Endothelial cell of umbilical vein (primary cell): ENCODE results near the gene LTA4H. TPM values are rescaled to one million over a fixed set of nuclear protein-coding genes. Genes with fewer than 3 reads are reported as not detected.

Source experiments
- BruUV-seq: library from RNA; stranded (reverse); fragments of 400-500 nt; replicated peaks from 2 replicates; lab custom pipeline; 2021; lab: Mats Ljungman, UMichigan
- CTCF ChIA-PET: fragments of 300-600, 350-600 bp; sonication (Branson Sonifier 250); formaldehyde crosslinking; loops from one replicate; lab custom pipeline; 2021; ENCODE audit warnings: antibody characterized with exemption, inconsistent platforms; lab: Charles Lee
- POLR2A ChIA-PET: fragments of 300-600, 350-600 bp; sonication (Branson Sonifier 250); formaldehyde crosslinking; loops from one replicate; lab custom pipeline; 2021; ENCODE audit warnings: antibody characterized with exemption, inconsistent platforms; lab: Charles Lee
- DNase-seq: peaks from one replicate; pipeline ENCODE4 v3.0.0-alpha.2; 2011; ENCODE audit warnings: low read depth, low spot score
- FAIRE-seq: peaks from 2 replicates; lab custom pipeline; 2011; peaks lifted over from hg19 to GRCh38; lab: Jason Lieb, UNC
- H2AFZ ChIP-seq: 2 replicates; pipeline ENCODE4 v1.6.0; 2012; ENCODE audit warnings: low read depth, low read length, control low read depth, inconsistent platforms
- H3K27ac ChIP-seq: 2 replicates; pipeline ENCODE4 v1.5.1; 2011; ENCODE audit warnings: low read depth, mild to moderate bottlenecking, control low read depth, low read length, moderate library complexity; ENCODE audit not compliant: insufficient read depth
- H3K27me3 ChIP-seq, 2 experiments: 2 replicates each; pipeline versions ENCODE4 v1.6.0 to v1.6.1; 2011; ENCODE audit warnings: low read length in 2 of 2, mixed read lengths in 1 of 2; ENCODE audit not compliant: control insufficient read depth in 2 of 2, insufficient read depth in 2 of 2
- H3K36me3 ChIP-seq, 2 experiments: 2 replicates in 1 of 2; 3 replicates in 1 of 2; pipeline ENCODE4 v1.5.1; 2011; ENCODE audit warnings: low read length in 2 of 2, mild to moderate bottlenecking in 1 of 2, moderate library complexity in 1 of 2; ENCODE audit not compliant: control insufficient read depth in 2 of 2, insufficient read depth in 2 of 2; ENCODE audit errors: extremely low read depth in 1 of 2
- H3K4me1 ChIP-seq: 3 replicates; pipeline ENCODE4 v1.5.1; 2011; ENCODE audit warnings: mild to moderate bottlenecking, low read length; ENCODE audit not compliant: control insufficient read depth, insufficient read depth; ENCODE audit errors: extremely low read depth
- H3K4me2 ChIP-seq: 2 replicates; pipeline ENCODE4 v1.6.1; 2011; ENCODE audit warnings: low read length, control low read depth, mixed read lengths; ENCODE audit not compliant: insufficient read depth
- H3K4me3 ChIP-seq, 3 experiments: fragments of 200-600 bp in 1 of 3; sonication (generic), shearing (Covaris generic) in 1 of 3; replicated peaks in 1 of 3; 2 replicates each; pipeline ENCODE4 v1.5.1; 2011 to 2016; ENCODE audit warnings: control low read depth in 3 of 3, low read length in 3 of 3, mild to moderate bottlenecking in 2 of 3, inconsistent platforms in 1 of 3, low read depth in 1 of 3, moderate library complexity in 1 of 3; ENCODE audit not compliant: insufficient read depth in 1 of 3
- H3K79me2 ChIP-seq: 2 replicates; pipeline ENCODE4 v1.6.0; 2012; ENCODE audit warnings: low read length, inconsistent platforms; ENCODE audit not compliant: control insufficient read depth, insufficient read depth
- H3K9ac ChIP-seq: replicated peaks from 2 replicates; pipeline ENCODE3; 2011; ENCODE audit warnings: low read length, control low read depth; ENCODE audit not compliant: insufficient read depth; ENCODE audit errors: extremely low read depth
- H3K9me1 ChIP-seq: replicated peaks from 3 replicates; pipeline ENCODE4 v1.6.0; 2011; ENCODE audit warnings: mild to moderate bottlenecking, low read length; ENCODE audit not compliant: control insufficient read depth, insufficient read depth; ENCODE audit errors: extremely low read depth
- H3K9me3 ChIP-seq: replicated peaks from 2 replicates; pipeline ENCODE4 v1.5.1; 2012; ENCODE audit warnings: low read length, inconsistent platforms; ENCODE audit not compliant: control insufficient read depth, insufficient read depth
- H4K20me1 ChIP-seq: replicated peaks from 2 replicates; pipeline ENCODE3; 2011; ENCODE audit warnings: mild to moderate bottlenecking, low read length; ENCODE audit not compliant: control insufficient read depth, insufficient read depth; ENCODE audit errors: extremely low read depth
- CTCF ChIP-seq, 2 donors: IDR thresholded peaks; 1 replicate in 1 of 2; 2 replicates in 1 of 2; pipeline ENCODE4 v1.5.1; 2011; ENCODE audit warnings: low read length in 2 of 2, mild to moderate bottlenecking in 2 of 2, moderate library complexity in 2 of 2, control low read depth in 1 of 2, inconsistent platforms in 1 of 2, low read depth in 1 of 2; ENCODE audit not compliant: insufficient read depth in 1 of 2; ENCODE audit errors: extremely low read depth in 1 of 2
- EZH2 ChIP-seq: IDR thresholded peaks from 2 replicates; pipeline ENCODE4 v1.6.1; 2012; ENCODE audit warnings: borderline replicate concordance, low read depth, mild to moderate bottlenecking, moderate library complexity, low read length, inconsistent platforms; ENCODE audit not compliant: severe bottlenecking
- FOS ChIP-seq: IDR thresholded peaks from 2 replicates; pipeline ENCODE4 v1.6.1; 2011; ENCODE audit warnings: mild to moderate bottlenecking, low read length, moderate library complexity, borderline replicate concordance; ENCODE audit not compliant: insufficient read depth
- GATA2 ChIP-seq: IDR thresholded peaks from 2 replicates; pipeline ENCODE4 v1.7.0; 2011; ENCODE audit warnings: low read depth, mild to moderate bottlenecking, moderate library complexity, mixed read lengths, low read length; ENCODE audit not compliant: insufficient read length, insufficient read depth
- JUN ChIP-seq: IDR thresholded peaks from 2 replicates; pipeline ENCODE4 v1.6.1; 2011; ENCODE audit warnings: borderline replicate concordance, low read depth; ENCODE audit not compliant: insufficient read length, insufficient read depth
- MAX ChIP-seq: IDR thresholded peaks from 2 replicates; pipeline ENCODE4 v1.6.1; 2011; ENCODE audit not compliant: insufficient read depth, insufficient read length
- MYC ChIP-seq: IDR thresholded peaks from one replicate; pipeline ENCODE4 v1.6.1; 2011; ENCODE audit warnings: mild to moderate bottlenecking, low read depth, low read length
- POLR2A ChIP-seq: IDR thresholded peaks from 2 replicates; pipeline ENCODE4 v1.6.1; 2012; ENCODE audit warnings: low read depth, mild to moderate bottlenecking, control low read depth, low read length
- POLR2AphosphoS5 ChIP-seq: IDR thresholded peaks from 2 replicates; pipeline ENCODE4 v1.6.1; 2012; ENCODE audit warnings: low read depth, mild to moderate bottlenecking, control low read depth, low read length, moderate library complexity; ENCODE audit not compliant: insufficient read depth
- dilution Hi-C: fragments of 300-500 bp; cut with MboI; formaldehyde crosslinking; loops from one replicate; pipeline ENCODE4 v1.15.0; 2019; ENCODE audit warnings: low sequenced_read_pairs; ENCODE audit not compliant: extremely low pct_ligation_motif_present
- intact Hi-C: fragments of 100-400 bp; cut with micrococcal nuclease; formaldehyde crosslinking; loops from one replicate; pipeline ENCODE4 v1.10.0; 2022
- polyA plus RNA-seq, 4 experiments: library from polyadenylated mRNA; depleted of rRNA in 3 of 4; stranded (reverse) in 3 of 4; unstranded in 1 of 4; fragments of >200 nt; gene quantifications; 2 replicates each; pipeline versions ENCODE4 v1.2.1 to v1.2.3, GENCODE V29; 2011 to 2012; ENCODE audit warnings: missing spikeins in 1 of 4
- total RNA-seq: library from RNA; stranded (reverse); gene quantifications from 2 replicates; pipeline ENCODE4 v1.2.3, GENCODE V29; 2021

Gene LTA4H
- total and polyA plus RNA-seq, 2 donors (not counting 3 experiments of a cell fraction or from before 2014, with no cell fraction given), result 77.1 to 85.2 TPM

- Histone ChIP-seq H3K36me3 (peaks cover 2 to 3% of the 10 kb centered on the region in 2 experiments), H2AFZ (no peak within 1 kb of the TSS), H3K4me1 (no peaks in the 10 kb centered on the region), H3K4me2 (no peak within 1 kb of the TSS), H3K27me3 (peaks cover 3 to 11% of the 10 kb centered on the region in 2 experiments), H3K79me2 (no peaks in the 10 kb centered on the region), H3K27ac (no peak within 1 kb of the TSS), H4K20me1 (no peaks in the 10 kb centered on the region), H3K9me3 (no peaks in the 10 kb centered on the region), H3K9ac (no peak within 1 kb of the TSS), H3K9me1 (no peaks in the 10 kb centered on the region), H3K4me3 (no peak within 1 kb of the TSS)
- DNase-seq (no peak), FAIRE-seq (no peak)
- intact Hi-C loops, result no loop called here
- TF ChIP-seq CTCF (IDR thresholded peaks at IDR 0.05; ENCODE audit: extremely low read depth in 1 of 2, insufficient read depth in 1 of 2, low read depth in 1 of 2, low read length in 2 of 2), result no peak
- TF ChIP-seq EZH2, result no peak
- TF ChIP-seq MYC, result no peak
- no peak for TF ChIP-seq GATA2
- no peak for TF ChIP-seq FOS
- no peak for TF ChIP-seq POLR2AphosphoS5
- no peak for TF ChIP-seq POLR2A
- no peak for TF ChIP-seq JUN
- TF ChIP-seq MAX, result no peak
- dilution Hi-C loops, result no loop called here
- ChIA-PET POLR2A (no interaction called here), CTCF (interaction anchor here (0.8 to 4.8 kb wide), 4 partner anchors 14 to 173 kb away, joined by 3 to 126 read pairs (median 5); no protein-coding TSS in a partner anchor)
- BruUV-seq, result no TSS peak
Observed at GRCh38 chr12:95996034-95996658, 39.2 kb downstream of the LTA4H start, which contains the start of gene HAL. Gene HAL, minus strand, starts transcription at chr12:95996344. Its CDS starts 434 bp downstream, at chr12:95995910.
